ENCODE data around the gene CACNA1C.

GRCh38 chr12:2347137-2347843 is 294.5 kb downstream of the CACNA1C start:
- TF ChIP-seq POLR2AphosphoS5 (IDR thresholded peaks at IDR 0.05) (no peak), POLR2A (IDR thresholded peaks at IDR 0.05) (no peak)
- TF ChIP-seq, protein P1, sequence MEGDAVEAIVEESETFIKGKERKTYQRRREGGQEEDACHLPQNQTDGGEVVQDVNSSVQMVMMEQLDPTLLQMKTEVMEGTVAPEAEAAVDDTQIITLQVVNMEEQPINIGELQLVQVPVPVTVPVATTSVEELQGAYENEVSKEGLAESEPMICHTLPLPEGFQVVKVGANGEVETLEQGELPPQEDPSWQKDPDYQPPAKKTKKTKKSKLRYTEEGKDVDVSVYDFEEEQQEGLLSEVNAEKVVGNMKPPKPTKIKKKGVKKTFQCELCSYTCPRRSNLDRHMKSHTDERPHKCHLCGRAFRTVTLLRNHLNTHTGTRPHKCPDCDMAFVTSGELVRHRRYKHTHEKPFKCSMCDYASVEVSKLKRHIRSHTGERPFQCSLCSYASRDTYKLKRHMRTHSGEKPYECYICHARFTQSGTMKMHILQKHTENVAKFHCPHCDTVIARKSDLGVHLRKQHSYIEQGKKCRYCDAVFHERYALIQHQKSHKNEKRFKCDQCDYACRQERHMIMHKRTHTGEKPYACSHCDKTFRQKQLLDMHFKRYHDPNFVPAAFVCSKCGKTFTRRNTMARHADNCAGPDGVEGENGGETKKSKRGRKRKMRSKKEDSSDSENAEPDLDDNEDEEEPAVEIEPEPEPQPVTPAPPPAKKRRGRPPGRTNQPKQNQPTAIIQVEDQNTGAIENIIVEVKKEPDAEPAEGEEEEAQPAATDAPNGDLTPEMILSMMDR (IDR thresholded peaks at IDR 0.05) = no peak
